Epithelial cell of umbilical artery (primary cell): ENCODE data around the gene TBCCD1. TPM values are rescaled to one million over a fixed set of nuclear protein-coding genes. Genes with fewer than 3 reads are reported as not detected.

Experiments used
- total RNA-seq: library from RNA; depleted of rRNA; stranded (reverse); fragments of >200 nt; gene quantifications from 2 replicates; pipeline ENCODE4 v1.2.3, GENCODE V29; 2014

The TBCCD1 gene, protein sequence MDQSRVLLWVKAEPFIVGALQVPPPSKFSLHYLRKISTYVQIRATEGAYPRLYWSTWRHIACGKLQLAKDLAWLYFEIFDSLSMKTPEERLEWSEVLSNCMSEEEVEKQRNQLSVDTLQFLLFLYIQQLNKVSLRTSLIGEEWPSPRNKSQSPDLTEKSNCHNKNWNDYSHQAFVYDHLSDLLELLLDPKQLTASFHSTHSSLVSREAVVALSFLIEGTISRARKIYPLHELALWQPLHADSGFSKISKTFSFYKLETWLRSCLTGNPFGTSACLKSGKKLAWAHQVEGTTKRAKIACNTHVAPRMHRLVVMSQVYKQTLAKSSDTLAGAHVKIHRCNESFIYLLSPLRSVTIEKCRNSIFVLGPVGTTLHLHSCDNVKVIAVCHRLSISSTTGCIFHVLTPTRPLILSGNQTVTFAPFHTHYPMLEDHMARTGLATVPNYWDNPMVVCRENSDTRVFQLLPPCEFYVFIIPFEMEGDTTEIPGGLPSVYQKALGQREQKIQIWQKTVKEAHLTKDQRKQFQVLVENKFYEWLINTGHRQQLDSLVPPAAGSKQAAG
- 16.2 and 26.9 TPM in 2 replicates for total RNA-seq

DNA sequence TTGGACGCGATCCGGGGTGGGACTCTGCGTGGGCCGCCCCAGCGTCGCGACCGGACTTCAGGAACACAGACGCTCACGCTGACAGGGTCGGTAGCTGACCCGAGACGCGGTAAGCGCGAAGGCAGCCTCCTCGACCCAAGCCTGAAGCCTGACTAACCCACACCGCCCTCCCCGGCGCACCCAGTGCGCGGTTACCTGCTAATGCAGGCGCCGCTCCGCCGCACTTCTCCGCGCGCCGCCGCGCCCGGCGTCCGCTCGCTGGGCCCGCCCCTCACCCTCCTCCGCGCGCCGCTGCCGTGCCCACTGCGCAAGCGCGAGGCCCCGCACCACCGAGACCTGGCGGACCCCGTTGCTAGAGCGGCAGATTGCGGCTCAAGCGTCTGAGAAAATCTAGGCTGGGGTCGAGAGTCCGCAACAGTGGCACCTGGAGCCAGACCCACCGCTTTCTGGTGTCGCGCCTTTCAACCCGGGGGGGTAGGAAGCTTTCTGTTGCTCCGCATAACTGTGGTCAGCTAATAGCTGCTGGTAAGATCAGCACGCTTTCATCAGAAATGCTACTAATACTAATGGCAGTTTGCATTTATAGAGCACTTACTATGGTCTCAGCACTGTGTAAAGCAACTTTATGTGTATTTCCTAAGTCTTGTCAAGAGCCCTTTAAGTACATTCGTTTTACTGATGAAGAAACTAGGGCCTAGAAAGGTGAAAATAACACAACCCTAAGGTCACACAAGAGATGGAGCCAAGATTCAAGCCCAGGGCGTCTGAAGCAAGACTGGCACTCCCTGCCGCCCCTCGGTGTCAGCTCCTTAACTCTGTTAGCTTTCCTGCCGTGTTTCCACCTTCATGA lies at the start of gene TBCCD1:
Gene TBCCD1, minus strand, starts transcription at position 268 of the 850 bp plus-strand sequence. CDS start 3,010 bp downstream, outside the sequence.

DNA sequence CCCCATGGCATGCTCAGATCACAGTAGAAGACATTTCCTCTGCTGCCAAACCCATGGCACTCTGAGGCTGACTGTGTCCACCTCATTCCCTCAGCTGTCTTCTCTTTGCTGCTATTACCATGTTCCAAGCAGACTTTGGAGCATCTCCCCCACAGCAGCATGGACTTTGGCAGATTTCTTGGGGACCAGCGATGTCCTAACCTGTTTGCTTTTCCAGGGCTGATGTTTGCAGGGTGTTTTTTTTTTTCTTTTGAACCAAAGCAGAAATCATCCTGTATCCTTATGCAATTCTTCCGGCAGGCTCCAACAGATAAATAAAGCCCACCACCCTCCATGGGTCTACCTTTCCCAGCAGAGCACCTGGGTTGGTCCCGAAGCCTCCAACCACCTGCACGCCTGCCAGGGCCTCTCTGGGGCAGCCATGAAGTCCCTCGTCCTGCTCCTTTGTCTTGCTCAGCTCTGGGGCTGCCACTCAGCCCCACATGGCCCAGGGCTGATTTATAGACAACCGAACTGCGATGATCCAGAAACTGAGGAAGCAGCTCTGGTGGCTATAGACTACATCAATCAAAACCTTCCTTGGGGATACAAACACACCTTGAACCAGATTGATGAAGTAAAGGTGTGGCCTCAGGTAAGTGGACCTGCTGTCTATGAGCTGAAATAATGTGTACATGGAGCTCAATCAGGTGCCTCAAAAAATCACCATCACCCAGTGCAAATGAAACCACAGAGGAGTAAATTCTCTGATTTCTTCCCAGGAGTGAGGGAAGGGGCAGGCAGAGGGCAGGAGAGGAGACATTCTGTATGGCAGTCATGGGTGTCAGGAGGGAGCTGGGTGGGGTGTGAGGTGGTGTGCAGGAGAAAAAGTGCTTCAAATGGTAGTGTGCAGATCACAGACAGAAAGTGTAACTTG lies 45.8 kb upstream of the TBCCD1 start, which contains the start of gene AHSG:
Gene AHSG, plus strand, starts transcription at position 340 of the 916 bp plus-strand sequence. Its CDS starts 82 bp downstream, at position 422.

DNA sequence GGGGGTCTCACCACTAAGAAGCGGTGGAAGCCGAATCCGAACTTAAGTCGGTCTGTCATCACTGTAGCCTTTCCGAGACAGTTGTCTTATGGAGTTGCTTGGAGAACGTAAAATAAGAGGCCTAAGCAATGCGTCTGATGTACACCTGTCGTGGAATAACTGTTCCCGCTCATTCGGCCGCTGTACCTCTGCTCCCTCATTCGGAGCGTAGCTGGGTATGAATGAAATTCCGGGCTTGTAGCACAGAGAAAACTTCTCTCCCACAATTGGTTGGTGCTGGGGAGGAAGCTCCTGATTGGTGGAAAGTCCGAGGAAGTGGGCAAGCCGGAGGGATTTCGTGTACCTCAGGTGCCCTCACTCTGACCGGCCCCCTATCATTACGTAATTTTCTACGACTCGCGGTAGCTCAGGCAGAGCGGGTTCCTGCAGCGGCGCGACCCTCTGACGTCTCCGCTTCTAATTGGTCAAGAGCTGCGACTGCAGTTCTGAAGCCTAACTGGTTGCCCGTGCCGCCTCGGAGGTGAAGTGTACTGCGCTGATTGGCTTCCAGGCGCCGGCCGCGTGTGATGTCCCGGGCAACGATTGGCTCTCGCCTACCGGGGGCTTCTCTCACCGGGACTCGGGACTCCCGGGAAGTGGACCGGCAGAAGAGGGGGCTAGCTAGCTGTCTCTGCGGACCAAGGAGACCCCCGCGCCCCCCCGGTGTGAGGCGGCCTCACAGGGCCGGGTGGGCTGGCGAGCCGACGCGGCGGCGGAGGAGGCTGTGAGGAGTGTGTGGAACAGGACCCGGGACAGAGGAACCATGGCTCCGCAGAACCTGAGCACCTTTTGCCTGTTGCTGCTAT lies 3.2 kb upstream of the TBCCD1 start, which contains the start of gene DNAJB11:
Gene DNAJB11, plus strand, starts transcription at position 625 of the 845 bp plus-strand sequence. Its CDS starts 178 bp downstream, at position 803.

DNA sequence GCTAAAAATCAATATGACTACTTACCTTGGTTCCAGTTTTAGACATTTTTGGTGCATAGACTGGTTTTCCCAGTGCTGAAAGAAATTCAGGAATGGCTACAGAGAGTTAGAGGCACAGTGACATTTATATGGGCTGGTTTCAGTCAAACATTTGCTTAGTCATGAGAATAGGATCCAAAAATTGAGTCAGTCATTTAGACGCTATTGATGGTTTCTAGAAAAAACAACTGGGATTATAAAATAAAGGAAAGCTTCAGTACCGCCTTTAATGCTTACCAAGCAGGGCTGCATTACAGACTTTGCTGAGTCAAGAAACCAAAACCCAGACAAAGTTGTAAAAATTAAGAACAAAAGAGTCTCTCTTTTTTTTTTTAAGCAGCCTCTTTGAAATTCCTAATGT lies 22.9 kb downstream of the TBCCD1 start, which contains the start of gene CRYGS:
Gene CRYGS, minus strand, starts transcription at position 100 of the 400 bp plus-strand sequence. Its CDS starts 54 bp downstream, at position 46.

Other genes with a start within 250 kb of the TBCCD1 start
- not detected in 2 replicates for gene DGKG, start 205.1 kb downstream of the TBCCD1 start, total RNA-seq
- gene CRYGS, start 23.0 kb downstream of the TBCCD1 start, total RNA-seq = 0.65 and 1.5 TPM in 2 replicates
- gene DNAJB11, start 3.4 kb upstream of the TBCCD1 start, total RNA-seq = 76.6 and 82.2 TPM in 2 replicates
- gene AHSG, start 45.7 kb upstream of the TBCCD1 start, total RNA-seq = not detected in 2 replicates
- not detected in 2 replicates for gene FETUB, start 73.1 kb upstream of the TBCCD1 start, total RNA-seq
- gene HRG, start 98.7 kb upstream of the TBCCD1 start, total RNA-seq = not detected in 2 replicates
- gene KNG1, start 150.0 kb upstream of the TBCCD1 start, total RNA-seq = not detected in 2 replicates
- 732 and 2,203 TPM in 2 replicates for gene EIF4A2, start 216.2 kb upstream of the TBCCD1 start, total RNA-seq
- 42.6 and 49.2 TPM in 2 replicates for gene RFC4, start 239.1 kb upstream of the TBCCD1 start, total RNA-seq